ENCODE results near the gene NPIPB2.
"Not testable (repeated sequence)": the region's sequence is repeated elsewhere in the genome, so short reads cannot be mapped to it uniquely, and the experiment has no call there.

NPIPB2 gene

DNA sequence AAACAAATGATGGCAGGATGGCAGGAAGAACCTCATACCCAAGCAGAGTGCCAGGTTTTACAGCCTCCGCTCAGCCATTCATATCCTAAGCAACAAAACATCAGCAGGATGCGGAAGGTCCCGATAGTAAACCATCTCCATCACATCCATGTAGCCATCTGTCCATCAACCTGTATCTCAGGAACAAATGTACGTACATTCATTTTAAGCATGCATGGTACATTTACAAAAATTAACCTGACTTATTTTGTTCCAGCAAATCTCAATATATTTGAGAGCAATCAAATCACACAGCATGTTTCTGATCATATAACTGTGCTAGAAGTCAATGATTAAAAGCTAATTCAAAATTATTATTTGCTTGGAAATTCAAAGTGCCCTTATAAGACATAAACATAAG, at the start of gene NPIPB2:
Gene NPIPB2 (minus strand): TSS at position 101 of the 400 bp plus-strand sequence. CDS start 0 bp downstream, at position 101.
- DNase-seq (ENCODE audit: low read depth), result not testable (repeated sequence)

DNA sequence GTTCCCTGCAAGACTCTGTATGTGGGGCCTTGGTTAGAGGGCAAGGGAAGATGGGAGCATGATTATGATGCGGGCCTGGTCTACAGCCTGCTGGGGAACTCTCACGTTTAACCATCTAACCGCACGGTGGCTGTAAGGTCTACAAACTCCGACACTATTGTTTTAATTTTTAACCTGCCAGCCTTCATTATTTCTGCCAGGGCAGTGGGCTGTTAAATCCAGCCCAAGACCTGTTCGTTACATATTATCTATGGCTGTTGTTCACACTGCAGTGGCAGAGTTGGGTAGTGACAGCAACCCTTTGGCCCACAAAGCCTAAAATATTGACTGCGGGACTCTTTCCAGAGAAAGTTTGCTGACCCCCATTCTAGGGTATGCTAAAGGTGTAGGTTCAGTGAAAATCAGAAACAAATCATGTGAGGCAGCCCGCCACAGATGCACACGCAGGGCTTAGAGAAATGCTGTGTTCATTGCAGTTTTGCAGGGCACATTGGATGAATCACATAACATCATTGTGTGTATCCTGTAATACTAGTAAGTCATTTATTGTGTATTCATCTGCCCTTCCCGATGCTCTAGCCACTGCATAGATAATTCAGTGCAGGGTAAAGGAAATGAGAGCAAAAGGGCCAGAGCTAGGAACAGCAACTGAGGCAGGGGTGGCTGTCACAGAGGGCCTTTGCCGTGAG, 49.0 kb upstream of the NPIPB2 start:
- DNase-seq (ENCODE audit: low read depth), result no peak

DNA sequence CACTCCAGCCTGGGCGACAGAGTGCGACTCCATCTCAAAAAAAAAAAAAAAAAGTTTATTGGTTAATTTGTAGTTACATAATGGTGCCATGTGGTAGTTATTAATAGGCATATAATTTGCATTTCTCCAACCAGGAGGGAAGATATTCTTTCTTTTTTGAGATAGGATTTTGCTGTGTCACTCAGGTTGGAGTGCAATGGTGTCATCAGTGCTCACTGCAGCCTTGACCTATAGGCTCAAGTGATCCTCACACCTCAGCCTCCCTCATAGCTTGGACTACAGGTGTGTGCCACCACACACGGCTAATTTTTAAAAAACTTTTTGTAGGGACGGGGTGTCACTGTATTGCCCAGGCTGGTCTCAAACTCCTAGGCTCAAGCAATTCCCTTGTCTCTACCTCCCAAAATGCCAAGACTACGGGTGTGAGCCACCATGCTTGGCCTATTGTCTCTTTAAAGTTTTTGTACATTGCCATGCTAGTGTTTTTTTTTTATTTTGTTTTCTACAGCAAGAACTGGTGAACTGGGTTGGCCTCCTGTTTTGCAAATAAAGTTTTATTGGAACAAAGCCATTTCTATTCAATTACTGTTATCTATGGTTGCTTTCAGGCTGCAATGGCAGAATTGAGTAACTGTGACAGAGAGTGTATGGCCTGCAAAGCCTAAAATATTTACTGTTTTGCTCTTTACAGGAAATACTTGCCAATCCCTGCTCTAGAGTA, 46.6 kb upstream of the NPIPB2 start:
- no peak for DNase-seq (ENCODE audit: low read depth)

DNA sequence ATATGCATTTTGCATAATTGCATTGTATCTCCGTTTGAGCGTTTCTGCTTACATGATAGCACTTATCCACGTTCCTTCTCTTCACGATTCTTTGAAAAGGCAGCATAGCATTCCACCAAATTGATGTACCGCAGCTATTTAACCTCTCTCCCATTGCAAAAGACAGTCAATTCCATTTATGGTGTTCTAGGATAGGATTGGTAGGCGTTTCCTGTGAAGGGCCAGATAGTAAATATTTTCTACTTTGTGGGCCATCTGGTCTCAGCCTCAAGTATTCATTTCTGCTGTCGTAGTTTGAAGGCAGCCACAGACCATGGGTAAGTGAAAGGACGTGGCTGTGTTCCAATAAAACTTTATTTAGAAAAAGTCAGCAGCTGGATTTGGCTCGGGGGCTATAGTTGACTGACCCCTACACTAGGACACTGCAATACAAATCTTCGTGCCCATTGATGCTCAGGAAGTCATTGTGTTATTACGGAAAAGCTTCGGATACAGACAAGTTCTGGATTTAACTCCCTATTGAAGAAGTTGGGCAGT, 44.7 kb upstream of the NPIPB2 start:
- DNase-seq (ENCODE audit: low read depth), result peak; percentile 54

DNA sequence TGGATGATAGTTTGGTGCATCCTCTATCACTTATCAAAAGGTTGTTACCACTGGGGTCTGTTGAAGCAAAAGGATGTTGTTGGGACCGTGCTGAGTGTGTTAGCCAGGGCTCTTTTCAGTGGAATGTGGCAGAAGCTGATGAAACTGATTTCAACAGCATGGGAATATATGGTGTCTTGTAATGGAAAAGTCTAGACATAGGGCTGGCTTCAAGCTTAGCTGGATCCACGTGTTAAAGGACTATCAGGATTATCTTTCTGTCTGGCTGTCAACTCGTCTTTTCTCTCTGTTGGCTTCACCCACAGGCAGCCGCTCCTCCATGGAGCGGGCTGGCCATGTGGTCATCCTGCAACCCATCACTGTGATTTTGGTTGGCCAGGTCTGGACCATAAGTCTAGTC, 43.4 kb upstream of the NPIPB2 start:
- DNase-seq (ENCODE audit: low read depth), result no peak

DNA sequence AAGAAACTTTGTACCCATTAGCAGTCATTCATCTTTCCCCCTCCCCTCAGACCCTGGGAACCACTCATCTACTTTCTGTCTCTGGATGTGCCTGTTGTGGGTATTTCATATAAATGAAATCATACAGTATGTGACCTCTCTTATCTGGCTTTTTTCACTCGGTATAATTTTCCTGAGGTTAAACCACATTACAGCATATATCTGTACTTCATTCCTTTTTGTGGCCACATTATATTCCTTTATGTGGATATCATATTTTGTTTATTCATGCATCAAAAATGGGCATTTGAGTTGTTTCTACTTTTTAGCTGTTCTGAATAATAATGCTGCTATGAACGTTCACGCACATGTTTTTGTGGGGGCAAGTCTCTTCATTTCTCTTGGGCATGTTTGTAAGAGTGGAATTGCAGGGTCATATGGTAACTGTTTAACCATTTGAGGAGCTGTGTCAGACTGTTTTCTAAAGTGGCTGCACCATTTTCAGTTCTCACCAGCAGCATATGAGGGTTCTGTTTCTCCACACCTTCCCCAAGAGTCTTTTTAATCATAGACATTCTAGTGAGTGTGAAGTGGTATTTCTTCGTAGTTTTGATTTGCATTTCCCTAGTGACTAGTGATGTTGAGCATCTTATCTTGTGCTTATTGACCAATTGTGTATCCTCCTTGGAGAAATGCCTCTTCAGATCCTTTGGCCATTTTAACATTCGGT, 38.4 kb upstream of the NPIPB2 start:
- DNase-seq (ENCODE audit: low read depth), result no peak

DNA sequence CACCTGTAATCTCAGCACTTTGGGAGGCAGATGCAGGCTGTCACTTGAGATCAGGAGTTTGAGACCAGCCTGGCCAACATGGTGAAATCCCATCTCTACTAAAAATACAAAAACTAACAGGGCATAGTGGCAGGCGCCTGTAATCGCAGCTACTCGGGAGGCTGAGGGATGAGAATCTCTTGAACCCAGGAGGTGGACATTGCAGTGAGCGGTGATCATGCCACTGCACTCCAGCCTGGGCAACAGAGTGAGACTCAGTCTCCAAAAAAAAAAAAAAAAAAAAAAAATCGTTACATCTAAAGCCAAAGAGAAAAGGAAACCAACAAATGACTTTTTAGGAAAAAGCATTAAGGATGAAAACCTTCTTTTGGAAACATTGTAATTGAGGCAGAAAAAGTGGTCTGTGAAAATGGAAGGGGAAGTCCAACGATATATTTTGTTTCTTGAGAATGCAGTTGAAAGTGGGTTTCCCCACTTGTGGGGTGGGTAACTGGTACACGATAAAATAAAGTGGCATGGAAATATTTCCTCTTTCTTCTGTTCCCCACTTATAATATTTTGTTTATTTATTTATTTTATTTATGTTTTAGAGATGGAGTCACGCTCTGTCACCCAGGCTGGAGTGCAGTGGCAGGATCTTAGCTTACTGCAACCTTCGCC, 37.3 kb upstream of the NPIPB2 start:
- DNase-seq (ENCODE audit: low read depth), result no peak

DNA sequence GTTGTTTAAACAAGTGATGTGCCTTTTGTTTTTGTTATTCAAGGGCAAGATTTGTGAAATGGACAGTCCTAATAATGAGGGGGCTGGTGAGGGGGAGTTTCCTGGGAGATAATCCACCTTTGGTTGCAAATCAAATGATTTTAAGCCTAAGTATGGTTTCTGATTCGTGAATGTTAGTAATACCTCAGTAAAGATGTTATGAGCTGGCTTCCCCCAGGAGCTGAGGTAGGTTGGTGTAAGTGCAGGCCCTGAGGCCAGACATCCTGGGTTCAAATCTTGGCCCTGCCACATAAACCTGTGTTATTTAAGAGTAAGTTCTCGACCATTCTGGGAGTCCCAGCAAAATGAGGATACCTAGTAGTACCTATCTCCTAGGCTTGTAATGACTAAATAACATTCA, 36.2 kb upstream of the NPIPB2 start:
- DNase-seq (ENCODE audit: low read depth), result no peak

DNA sequence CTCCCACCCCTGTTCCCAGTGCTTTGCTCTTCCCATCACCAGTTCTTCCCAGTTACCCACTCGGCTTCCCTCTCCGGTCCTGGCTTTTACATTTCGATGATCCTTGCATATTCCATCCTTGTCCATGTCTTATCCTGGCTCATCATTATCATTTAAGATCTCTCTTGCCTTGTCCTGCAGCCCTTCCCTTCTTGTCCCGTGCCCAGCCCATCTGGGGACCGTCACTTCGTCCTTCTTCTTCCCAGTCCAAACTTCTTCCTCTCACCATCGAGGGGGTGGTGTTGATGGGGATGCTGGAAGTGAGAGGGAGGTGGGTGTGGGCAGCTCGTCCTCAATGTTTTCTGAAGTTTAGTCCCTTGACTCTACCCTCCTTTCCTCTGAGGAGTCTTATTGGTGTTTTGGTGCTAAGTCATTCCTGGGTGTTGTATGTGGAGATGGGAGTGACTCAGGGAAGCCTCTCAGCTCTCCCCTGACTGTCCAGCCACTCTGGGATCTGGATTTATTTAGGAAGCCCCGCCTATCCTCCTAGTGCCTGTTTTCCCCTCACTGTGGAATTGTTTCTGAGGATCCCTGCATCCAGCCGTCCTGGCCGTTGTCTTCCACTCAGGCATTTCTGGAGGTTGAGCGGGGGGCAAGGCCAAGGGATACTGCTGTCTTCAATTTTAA, 35.7 kb upstream of the NPIPB2 start:
- DNase-seq (ENCODE audit: low read depth), result no peak

DNA sequence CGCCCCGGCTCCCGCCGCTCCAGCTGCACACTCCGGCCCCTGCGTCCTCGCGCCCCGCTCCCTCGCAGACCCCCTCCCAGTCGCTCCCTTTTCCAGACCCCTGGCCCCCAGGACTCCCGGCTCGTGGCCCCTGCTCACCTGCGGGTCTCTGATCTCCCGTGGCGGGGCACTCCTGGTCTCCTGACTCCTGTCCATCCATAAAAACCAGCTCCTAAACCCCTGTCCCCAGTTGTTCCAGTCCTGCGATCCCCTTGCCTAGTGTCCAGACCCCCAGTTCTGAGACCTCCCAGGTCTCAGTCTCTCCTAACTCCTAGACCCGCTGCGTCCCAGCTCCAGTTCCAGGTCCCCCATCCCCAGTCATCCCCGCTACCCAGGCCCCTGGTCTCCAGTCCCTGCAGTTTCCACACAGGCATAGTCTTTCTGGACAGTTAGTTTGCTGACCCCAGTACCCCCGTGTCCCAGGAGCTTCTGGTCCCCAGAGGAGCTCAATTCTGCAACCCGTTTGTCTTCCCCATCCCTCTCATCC, 35.1 kb upstream of the NPIPB2 start:
- no peak for DNase-seq (ENCODE audit: low read depth)

DNA sequence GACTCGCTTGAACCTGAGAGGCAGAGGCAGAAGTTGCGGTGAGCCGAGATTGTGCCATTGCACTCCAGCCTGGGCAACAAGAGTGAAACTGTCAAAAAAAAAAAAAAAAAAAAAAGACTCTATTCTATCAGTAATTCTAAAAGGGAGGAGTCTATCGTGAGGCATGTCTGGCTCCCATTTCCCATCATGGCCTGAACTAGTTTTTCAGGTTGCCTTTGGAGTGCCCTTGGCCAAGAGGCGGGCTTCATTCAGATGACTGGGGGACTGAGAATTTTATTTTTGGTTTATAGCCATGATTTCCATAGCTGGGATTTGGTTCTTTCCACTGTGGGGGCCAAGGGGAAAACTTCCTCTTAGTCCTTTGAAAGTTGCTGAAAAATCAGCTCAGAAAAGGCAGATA, 31.2 kb upstream of the NPIPB2 start:
- no peak for DNase-seq (ENCODE audit: low read depth)

DNA sequence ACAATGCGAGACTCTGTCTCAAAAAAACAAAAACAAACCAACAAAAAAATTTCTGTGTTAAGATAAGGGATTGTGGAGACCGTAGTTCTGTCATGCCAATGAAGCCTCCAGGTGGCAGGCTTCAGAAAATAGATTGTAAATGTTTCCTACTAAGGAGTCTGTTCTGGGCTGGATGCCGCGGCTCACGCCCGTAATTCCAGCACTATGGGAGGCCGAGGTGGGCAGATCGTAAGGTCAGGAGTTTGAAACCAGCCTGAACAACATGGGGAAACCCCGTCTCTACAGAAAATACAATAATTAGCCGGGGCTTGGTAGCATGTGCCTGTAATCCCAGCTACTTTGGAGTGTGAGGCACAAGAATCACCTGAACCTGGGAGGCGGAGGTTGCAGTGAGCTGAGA, 30.3 kb upstream of the NPIPB2 start:
- no peak for DNase-seq (ENCODE audit: low read depth)

DNA sequence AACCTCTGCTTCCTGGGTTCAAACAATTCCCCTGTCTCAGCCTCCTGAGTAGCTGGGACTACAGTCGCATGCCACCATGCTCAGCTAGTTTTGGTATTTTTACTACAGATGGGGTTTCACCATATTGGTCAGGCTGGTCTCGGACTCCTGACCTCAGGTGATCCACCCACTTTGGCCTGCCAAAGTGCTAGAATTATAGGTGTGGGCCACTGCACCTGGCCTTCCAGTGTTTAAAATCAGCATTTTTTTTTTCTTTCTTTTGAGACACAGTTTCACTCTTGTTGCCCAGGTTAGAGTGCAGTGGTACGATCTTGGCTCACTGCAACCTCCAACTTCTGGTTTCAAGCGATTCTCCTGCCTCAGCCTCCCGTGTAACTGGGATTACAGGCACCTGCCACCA, 28.4 kb upstream of the NPIPB2 start:
- DNase-seq (ENCODE audit: low read depth), result not testable (repeated sequence)

DNA sequence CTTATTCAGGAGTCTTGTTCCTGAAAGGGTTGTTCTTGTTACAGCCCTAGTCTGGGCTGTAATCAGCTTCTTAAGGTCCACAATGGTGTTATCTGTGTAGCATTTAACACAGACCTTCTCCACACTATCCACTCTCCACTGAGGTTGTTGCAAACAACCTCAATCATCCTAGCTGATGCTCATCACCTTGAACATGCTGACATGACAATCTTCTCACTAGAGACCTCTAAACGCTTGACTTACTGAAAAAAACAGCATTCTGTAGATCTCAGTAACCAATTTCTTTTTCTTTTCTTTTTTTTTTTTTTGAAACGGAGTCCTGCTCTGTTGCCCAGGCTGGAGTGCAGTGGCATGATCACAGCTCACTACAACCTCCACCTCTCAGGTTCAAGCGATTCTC, 26.7 kb upstream of the NPIPB2 start:
- no peak for DNase-seq (ENCODE audit: low read depth)

DNA sequence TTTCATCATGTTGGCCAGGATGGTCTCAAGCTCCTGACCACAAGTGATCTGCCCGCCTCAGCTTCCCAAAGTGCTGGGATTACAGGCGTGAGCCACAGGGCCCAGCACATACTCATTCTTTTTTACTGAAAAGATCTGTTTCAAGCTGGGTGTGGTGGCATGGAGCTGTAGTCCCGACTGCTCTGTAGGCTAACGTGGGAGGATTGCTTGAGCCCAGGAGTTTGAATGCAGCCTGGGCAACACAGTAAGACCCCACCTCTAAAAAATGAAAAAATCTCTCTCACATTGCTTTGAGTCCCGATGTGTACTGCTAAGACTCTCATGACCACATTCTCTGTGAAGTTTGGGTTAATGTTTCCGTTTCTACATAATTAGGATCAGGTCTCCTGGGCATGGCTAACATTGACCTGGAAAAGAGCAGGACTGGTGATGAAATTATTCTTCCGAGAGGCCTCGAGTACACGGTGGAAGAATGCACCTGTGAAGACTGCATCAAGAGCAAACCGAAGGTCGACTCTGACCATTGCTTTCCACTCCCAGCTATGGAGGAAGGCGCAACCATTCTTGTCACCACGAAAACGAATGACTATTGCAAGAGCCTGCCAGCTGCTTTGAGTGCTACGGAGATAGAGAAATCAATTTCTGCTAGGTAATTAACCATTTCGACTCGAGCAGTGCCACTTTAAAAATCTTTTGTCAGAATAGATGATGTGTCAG, 25.5 kb upstream of the NPIPB2 start:
- DNase-seq (ENCODE audit: low read depth), result no peak

DNA sequence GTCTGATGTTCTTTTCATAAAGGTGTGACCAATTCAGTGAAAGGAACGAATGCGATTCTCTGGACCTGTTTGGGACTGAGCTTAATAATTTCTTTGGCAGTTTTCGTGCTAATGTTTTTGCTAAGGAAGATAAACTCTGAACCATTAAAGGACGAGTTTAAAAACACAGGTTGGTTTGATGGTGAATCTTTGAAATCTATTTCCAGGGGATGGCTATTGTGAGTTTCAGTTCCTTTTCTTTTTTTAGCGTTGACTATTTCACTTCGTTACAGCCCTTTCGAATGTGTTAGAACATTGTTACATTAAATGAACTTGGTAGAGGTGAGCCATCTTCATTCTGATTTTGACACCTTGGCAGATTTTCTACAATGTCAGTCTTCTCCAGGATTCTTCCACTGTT, 24.3 kb upstream of the NPIPB2 start:
- no peak for DNase-seq (ENCODE audit: low read depth)

DNA sequence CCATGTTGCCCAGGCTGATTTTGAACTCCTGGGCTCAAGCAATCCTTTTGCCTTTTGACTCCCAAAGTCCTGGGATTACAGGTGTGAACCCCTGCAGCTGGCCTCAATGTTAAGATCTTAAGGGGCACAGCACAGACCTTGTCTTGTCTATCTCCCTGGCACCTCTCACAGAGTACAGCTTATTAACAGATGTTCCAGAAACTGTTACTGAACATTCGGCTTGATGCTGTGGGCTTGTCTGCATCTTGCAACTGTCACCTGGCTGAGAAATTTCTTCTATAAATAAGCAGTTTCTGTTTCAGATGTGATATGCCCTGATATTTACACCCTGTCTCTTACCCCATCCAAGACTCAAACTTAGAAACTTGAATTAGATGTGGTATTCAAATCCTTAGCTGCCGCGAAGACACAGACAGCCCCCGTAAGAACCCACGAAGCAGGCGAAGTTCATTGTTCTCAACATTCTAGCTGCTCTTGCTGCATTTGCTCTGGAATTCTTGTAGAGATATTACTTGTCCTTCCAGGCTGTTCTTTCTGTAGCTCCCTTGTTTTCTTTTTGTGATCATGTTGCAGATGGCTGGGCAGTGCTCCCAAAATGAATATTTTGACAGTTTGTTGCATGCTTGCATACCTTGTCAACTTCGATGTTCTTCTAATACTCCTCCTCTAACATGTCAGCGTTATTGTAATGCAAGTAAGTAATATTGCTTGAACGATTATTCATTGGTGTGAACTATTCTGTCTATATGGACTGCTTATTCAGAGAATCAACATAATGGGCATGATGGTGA, 23.1 kb upstream of the NPIPB2 start, which contains the start of gene TNFRSF17:
Gene TNFRSF17 (plus strand): TSS at position 450 of the 791 bp plus-strand sequence. CDS start 115 bp downstream, at position 565.
- no peak for DNase-seq (ENCODE audit: low read depth)

DNA sequence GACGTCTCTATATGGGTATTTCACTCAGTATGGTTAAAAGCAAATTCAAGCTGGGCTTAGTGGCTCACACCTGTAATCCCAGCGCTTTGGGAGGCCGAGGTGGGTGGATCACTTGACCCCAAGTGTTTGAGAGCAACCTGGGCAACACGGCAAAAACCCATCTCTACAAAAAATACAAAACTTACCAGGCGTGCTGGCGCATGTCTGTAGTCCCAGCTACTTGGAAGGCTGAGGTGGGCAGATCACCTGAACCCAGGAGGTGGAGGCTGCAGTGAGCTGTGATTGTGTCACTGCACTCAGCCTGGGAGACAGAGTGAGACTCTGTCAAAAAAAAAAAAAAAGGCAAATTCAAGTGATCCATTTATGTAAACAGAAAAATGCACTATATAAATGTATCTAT, 21.9 kb upstream of the NPIPB2 start:
- no peak for DNase-seq (ENCODE audit: low read depth)

DNA sequence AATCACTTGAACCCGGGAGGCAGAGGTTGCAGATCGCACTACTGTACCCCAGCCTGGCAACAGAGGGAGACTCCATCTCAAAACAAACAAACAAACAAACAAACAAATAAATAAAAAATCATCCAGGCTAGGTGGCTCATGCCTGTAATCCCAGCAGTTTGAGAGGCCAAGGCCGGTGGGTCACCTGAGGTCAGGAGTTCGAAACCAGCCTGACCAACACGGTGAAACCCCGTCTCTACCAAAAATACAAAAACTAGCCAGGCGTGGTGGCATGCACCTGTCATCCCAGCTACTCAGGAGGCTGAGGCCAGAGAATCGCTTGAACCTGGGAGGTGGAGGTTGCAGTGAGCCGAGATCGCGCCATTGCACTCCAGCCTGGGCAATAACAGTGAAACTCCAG, 21.1 kb upstream of the NPIPB2 start:
- not testable (repeated sequence) for DNase-seq (ENCODE audit: low read depth)

DNA sequence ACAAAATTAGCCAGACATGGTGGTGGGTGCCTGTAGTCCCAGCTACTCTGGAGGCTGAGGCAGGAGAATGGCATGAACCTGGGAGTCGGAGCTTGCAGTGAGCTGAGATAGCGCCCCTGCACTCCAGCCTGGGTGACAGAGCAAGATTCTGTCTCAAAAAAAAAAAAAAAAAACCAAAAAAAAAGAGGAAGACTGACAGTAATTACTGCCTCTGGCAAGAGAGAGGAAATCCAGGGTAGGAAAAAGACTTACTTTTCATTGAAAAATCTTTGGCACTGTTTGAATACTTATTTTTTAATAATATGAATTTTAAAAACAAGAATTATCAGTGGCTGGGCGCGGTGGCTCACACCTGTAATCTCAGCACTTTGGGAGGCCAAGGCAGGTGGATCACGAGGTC, 20.6 kb upstream of the NPIPB2 start:
- DNase-seq (ENCODE audit: low read depth), result not testable (repeated sequence)
